ENCODE results near the gene RAMP1. TPM values are rescaled to one million over a fixed set of nuclear protein-coding genes. Genes with fewer than 3 reads are reported as not detected.

The RAMP1 gene
- total RNA-seq, 4 donors from 2014 or later = 1.3 to 50.8 (median 31.5) TPM

- DNase-seq (ENCODE audit: low spot score) = no peak
- TF ChIP-seq CTCF (IDR thresholded peaks at IDR 0.05) = no peak
- peak; percentile 77 for ATAC-seq (ENCODE audit: low FRiP score)
These were observed 36.4 kb downstream of the RAMP1 start for GRCh38 chr2:237895544-237896506.

DNA sequence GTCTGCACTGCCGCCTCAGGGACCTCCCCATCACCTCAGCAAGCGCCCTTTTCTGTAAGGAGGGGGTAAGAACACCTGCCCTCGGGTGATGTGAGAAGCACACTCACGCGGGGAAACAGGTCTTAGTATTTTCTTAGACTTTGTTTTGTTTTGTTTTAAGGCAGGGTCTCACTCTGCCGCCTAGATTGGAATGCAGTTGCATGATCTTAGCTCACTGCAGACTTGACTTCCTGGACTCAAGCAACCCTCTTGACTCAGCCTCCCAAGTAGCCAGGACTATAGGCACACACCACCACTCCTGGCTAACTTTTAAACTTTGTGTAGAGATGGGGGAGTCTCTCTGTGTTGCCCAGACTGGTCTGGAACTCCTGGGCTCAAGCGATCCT, 37.1 kb downstream of the RAMP1 start:
- no peak for TF ChIP-seq CTCF (IDR thresholded peaks at IDR 0.05)
- DNase-seq (ENCODE audit: low spot score) (no peak), ATAC-seq (ENCODE audit: low FRiP score) (no peak)

DNA sequence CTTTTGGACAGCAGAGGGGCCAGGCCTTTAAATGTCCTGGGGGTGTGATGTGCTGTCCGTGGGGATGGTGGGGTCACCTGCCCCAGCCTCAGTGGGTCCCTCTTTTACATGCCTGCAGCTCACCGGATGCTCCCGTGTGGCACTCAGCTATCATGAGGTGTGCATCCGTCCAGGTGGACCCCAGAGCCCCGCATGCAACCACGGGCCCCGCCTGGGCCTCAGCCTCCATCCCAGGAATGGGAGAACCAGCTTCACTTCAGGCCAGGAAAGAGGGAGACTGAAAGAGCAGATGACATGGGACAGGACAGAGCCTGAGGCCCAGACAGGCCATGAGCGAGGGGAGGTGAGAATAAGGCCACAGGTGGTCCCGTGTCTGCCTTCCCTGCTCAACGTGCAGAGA, 37.5 kb downstream of the RAMP1 start:
- TF ChIP-seq CTCF (IDR thresholded peaks at IDR 0.05) = no peak
- DNase-seq (ENCODE audit: low spot score) (no peak), ATAC-seq (ENCODE audit: low FRiP score) (no peak)

DNA sequence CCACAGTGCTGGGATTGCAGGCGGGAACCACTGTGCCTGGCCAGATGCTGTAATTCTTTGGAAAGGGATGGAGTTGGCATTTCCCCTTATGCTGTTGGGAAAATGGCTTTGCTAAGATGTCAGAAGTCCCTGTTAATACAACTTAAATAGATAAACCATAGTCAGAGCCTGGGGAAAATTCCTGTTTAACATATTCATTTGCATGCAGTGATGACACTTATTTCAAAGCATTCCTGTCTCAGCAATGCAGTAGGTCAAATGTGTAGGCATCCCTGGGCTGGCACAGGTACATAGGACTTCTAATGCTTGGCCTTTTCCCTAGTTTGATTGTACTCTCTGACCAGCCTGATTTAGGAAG, 38.6 kb downstream of the RAMP1 start:
- TF ChIP-seq CTCF (IDR thresholded peaks at IDR 0.05) = no peak
- DNase-seq (ENCODE audit: low spot score) (no peak), ATAC-seq (ENCODE audit: low FRiP score) (no peak)

- no peak for TF ChIP-seq CTCF (IDR thresholded peaks at IDR 0.05)
- DNase-seq (ENCODE audit: low spot score) (no peak), ATAC-seq (ENCODE audit: low FRiP score) (no peak)
These were observed 41.7 kb downstream of the RAMP1 start for GRCh38 chr2:237900891-237901831.

- DNase-seq (ENCODE audit: low spot score) (no peak), ATAC-seq (ENCODE audit: low FRiP score) (no peak)
- TF ChIP-seq CTCF (IDR thresholded peaks at IDR 0.05) = no peak
These were observed 42.8 kb downstream of the RAMP1 start for GRCh38 chr2:237901932-237902850.

Data from omental fat pad (tissue), 4 donors.